GM21390 (cell line): ENCODE data around the gene CEP350.
A peak's percentile ranks its signal among the peaks of the same experiment; 100 is the strongest.

Experiments used
- ATAC-seq: cut with Tn5 transposase; IDR thresholded peaks from one replicate; pipeline ENCODE4 v1.9.1; 2021; ENCODE audit not compliant: unreplicated experiment

Gene CEP350

DNA sequence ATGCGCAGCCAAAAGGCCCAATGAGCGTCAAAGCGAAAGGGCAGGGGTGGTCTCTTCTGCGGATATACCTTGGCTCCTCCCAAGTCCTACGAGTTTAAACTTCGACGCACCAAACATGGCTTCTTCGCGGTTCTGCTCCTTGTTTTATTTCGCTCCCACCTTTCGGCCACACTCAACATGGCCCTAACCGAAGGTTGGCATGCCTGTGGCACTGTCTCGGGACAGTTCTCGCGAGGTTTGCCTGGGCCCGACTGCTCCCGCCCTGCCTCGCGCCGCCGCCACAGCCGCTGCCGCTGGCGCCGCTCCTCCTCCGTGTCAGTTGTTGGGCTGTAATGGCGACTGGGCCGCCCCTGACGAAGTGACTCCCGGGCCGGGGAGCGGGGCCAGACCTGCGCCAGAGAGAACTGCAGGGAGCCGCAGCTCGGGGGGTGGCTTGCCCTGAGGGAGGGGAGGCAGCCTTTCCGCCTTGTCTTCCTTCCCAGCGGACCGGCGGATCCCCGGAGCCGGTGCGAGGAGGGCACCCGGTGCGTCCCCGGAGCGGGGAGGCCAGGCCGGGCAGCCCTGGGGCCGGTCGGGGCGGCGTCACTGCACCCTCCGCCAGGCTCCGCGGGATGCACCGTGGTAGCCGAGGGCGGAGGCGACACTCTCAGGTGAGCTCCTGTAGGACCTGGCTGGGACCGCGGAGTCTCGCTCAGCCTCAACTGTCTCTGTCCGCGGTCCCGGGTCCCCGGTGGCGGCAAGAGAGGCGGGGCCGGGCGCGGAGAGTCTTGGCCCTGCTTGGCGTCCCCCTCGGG is at the start of gene CEP350:
Gene CEP350 (plus strand): TSS at position 318 of the 794 bp plus-strand sequence. CDS start 31,372 bp downstream, outside the sequence.
- peak; percentile 93 for ATAC-seq

DNA sequence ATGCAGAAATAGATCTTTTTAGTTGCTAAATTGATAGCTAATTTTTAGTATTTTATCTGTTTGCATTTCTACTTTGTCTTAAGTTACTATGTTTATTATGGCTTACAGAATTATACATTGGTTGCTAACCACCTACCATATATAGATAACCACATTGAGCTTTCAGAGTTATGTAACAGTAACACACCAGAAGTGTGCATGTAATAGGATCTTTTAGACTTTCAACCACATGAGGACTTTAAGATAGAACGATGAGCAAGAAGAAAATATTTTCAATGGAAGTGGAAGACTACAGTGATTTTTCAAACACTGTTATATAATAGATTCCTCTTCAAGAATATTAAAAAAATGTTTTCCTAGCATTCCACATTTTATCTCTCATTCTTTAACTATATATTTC is 43.7 kb upstream of the CEP350 start:
- ATAC-seq: no peak

- no peak for ATAC-seq
Observed at GRCh38 chr1:179911812-179912211, 42.8 kb upstream of the CEP350 start.

GRCh38 chr1:179917601-179918429 is 36.8 kb upstream of the CEP350 start:
- no peak for ATAC-seq

GRCh38 chr1:179921472-179921871 is 33.1 kb upstream of the CEP350 start:
- no peak for ATAC-seq

GRCh38 chr1:179921981-179922872 is 32.4 kb upstream of the CEP350 start:
- no peak for ATAC-seq

GRCh38 chr1:179923029-179923428 is 31.6 kb upstream of the CEP350 start:
- no peak for ATAC-seq

DNA sequence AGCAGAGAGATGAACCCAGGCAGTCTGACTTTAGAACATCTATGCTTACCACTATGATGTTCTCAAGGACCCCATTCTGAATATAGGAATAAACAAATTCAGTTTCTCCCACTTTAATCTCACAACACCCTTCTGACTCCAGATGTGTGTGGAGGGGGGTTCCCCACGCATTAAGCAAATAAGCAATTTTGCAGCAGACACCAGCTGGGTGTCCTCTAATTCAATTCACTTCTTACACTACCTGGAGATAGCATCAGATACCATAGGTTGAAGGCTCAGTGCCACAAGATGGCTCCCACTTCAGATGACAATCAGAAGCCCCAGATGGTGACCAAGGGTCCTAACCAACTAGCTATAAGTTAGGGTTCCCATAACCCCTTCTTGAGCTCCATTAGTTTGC is 30.3 kb upstream of the CEP350 start:
- ATAC-seq: no peak

- ATAC-seq: no peak
Observed at GRCh38 chr1:179925302-179925701, 29.3 kb upstream of the CEP350 start.

DNA sequence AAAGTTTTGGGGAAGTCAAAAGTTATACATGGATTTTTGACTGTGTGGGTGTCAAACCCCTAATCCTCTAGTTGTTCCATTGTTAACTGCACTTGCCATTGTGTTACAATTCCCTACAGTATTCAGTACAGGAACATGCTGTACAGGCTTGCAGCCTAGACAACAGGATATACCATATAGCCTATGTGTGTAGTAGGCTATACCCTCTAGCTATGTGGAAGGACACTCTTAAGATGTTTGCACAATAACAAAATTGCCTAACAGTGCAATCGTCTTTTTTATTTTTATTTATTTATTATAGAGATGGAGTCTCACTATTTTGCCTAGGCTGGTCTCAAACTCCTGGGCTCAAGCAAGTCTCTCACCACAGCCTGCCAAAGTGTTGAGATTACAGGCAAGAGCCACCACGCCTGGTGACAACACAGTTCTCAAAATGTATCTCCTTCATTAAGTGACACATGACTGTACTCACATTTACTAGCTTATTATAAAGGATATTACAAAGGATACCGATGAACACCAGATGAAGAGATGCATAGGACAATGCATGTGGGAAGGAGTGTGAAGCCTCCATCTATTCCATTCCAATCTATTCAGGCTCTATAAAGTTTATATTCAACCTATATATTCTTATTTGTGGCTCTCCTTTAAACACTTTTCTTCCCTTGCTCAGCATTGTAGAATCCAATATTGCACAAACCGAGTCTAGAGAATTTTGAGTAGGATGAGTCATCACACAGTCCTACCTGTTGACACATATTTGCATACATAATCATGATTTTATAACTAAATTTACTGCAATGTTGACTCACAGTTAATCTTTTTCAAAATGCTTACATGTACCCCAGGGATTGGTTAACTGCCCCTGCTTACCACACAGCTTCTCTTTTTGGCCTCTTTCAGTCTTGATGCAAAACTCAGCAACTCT is 28.4 kb upstream of the CEP350 start:
- ATAC-seq: no peak

DNA sequence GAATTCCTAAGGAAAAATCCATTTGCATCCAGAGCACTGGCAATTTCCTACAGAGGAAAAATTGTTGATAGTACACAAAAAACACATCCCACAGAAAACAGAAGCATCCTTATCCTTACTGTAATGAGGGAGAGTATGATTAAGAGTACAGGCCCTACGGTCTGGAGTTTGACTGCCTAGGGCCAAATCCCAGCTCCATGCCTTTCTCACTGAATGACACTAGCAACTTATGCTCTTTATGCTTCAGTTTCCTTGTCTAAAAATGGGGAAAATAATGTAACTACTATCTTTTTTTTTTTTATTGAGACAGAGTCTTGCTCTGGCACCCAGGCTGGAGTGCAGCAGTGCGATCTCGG is 27.8 kb upstream of the CEP350 start:
- ATAC-seq: no peak

- ATAC-seq: no peak
Observed at GRCh38 chr1:179929955-179930798, 24.4 kb upstream of the CEP350 start.

DNA sequence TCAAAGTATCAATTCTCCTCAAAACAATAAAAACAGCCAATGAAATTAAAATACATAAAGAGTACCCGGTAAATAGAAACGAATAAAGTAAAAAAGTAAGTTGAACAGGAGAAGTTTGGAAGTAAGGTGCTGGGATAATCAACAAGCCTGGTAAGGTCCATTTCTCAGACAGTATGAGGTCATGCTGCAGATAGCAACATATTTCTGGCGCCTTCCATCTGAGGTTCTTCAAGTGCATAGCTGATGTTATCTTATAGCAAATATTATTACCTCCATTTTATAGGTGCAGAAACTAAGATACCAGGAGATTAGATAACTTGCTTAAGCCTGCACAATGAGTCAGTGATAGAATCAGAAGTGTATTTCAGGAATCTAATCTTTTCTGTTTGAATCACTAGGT is 23.7 kb upstream of the CEP350 start:
- ATAC-seq: no peak

- no peak for ATAC-seq
Observed at GRCh38 chr1:179933219-179933618, 21.4 kb upstream of the CEP350 start.

DNA sequence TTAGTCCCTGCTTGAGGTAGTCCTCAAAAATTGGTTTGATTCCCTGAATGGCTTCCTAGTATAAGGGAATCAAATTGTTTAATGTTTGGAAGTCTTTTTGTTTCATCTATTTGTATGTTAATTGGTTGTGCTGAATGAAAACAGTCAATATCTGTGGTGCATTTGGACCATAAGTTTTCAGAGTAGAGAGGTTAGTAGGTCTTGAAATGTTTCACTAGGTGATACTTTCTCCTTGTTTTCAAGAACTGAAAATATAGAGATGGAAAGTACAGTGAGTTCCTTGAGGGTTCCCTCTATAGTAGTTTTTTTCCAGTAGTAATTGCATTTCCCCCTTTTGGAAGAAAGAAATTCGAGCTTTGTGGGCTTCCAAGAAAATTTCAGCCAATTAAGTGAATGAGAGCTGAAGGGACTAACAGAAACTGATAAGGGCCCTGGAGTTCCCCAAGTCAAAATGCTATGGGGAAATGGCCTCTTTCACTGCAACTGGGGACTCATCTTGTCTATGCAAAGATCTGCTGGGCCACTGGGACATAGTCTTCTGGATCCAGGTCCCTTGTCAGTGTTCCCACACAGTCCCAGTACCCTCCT is 18.6 kb upstream of the CEP350 start:
- ATAC-seq: no peak

GRCh38 chr1:179937668-179938254 is 16.8 kb upstream of the CEP350 start:
- no peak for ATAC-seq

- no peak for ATAC-seq
Observed at GRCh38 chr1:179938752-179939151, 15.9 kb upstream of the CEP350 start.

DNA sequence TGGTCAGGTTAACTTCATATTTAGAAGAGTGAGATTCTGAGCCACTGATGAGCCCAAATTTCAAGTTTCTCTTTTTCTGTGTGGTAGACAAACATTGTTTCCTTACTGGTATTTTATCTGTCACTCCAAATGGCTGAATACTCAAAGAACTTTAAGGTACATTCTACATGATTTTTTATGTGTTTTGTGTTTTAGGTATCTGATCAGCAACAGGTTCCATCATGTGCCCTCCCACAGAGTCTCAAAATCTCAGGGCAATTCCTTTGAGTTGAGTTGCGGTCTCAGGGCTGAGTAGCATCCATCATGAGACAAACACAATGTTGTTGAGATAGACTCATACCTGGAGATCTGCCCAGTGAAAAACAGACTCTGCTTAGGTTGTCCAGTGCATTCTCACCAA is 14.7 kb upstream of the CEP350 start:
- no peak for ATAC-seq

DNA sequence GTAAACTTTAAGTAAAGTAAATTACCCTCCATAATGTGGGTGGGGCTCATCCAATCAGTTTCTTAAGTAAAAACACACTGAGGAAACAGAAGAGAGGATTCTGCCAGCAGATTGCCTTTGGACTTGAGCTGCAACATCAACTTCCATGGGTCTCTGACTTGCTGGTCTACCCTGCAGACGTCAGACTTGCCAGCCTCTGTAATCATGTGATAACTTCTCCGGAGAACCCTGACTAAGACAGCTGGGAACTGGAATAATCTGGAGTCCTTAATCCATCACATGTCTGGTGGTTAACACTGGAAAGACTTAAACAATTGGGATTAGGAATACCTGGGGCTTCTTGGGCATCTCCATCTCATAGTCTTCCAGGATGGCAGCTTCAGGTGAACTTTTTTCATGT is 13.2 kb upstream of the CEP350 start:
- ATAC-seq: no peak
